ENCODE data around the gene ZNF865. TPM values are rescaled to one million over a fixed set of nuclear protein-coding genes. Genes with fewer than 3 reads are reported as not detected.
A peak's percentile ranks its signal among the peaks of the same experiment; 100 is the strongest.

Gene ZNF865
- total and polyA plus RNA-seq, 9 donors = 0.42 to 20.9 (median 16.5) TPM

DNA sequence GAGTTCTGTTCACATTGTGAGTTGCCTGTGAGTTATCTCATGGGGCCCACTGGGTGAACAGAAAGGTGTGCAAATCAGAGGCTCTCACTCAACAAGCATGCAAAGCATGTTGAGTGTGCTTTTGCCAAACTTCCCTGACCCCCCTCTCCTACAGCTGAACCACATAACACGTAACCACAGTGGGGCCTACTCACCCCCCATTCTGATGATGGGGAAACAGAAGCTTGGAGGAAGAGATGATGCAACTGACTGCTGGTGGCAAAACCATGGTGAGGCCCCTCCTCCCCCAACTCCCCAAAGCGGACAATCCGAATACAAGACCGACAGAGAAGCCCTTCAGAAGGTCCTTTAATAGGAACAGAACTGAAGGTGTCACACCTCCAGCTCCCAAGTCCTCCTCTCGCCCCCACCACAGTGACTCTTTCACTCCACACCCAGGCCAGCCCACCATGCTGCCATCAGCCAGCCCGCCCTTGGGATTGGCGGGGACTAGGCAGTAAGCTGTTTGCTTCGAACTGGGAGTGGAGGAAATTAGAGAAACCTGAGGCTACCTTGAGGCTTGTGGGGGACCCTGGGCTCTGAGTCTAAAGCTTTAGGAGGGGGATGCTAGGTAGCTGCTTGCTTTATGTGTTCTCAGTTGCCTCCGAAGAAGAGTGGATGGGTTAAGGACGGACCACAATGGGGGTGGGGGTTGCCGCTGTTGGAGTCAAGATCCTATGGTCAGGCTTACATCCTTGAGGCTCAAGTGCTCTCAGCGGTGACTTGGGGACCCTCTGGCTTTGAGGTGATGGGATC is 15.2 kb downstream of the ZNF865 start:
- TF ChIP-seq POLR2A (IDR thresholded peaks at IDR 0.05) = no peak
- no peak overlapping the region for H3K27ac ChIP-seq
- WGBS, 3 donors = 88 to 93% (median 89%) methylated on average over 12 of the region's 12 CpGs
- no peak overlapping the region for H3K4me3 ChIP-seq
- no peaks in the 10 kb centered on the region for H3K36me3 ChIP-seq
- H3K27me3 ChIP-seq = no peaks in the 10 kb centered on the region
- intact Hi-C loops (cut with DNase I) = loop anchor here in 1 of 4 donors (5.0 kb wide), 1 partner anchor 103 kb away; no protein-coding TSS in a partner anchor
- H3K9me3 ChIP-seq = no peaks in the 10 kb centered on the region
- H3K4me1 ChIP-seq (ENCODE audit: insufficient read depth) = peaks cover 4% of the 10 kb centered on the region
- no peak for DNase-seq

DNA sequence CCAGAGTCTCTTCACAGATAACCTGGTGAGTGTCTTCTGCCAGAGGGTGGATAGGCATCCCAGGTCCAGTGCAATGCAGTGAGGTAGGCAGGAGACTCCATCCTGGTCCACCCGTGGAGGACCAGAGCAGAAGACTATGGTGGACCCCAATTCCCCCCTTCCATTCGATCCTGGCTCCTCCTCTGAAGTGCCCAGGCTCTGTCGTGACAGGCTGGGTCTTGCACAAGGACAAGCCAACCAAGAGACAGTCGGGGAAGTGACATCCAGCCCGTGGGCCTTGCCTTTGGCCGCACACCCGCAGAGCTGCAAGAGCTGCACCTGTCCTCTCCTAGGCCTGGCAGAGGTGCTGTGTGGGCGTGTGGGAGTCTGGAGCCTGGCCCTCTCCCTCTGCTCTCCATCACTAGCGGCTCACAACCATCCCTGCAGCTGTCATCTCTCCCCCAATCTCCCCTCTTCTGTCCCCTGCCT is 15.8 kb downstream of the ZNF865 start:
- Histone ChIP-seq H3K27ac (no peak overlapping the region), H3K4me3 (no peak overlapping the region), H3K27me3 (no peaks in the 10 kb centered on the region), H3K4me1 (ENCODE audit: insufficient read depth) (peaks cover 4% of the 10 kb centered on the region), H3K9me3 (no peaks in the 10 kb centered on the region), H3K36me3 (no peaks in the 10 kb centered on the region)
- intact Hi-C loops (cut with DNase I) = loop anchor here in 1 of 4 donors (5.0 kb wide), 1 partner anchor 104 kb away; no protein-coding TSS in a partner anchor
- no peak for DNase-seq
- WGBS, 3 donors = 53 to 72% (median 59%) methylated on average over 8 to 9 of the region's 9 CpGs
- no peak for TF ChIP-seq POLR2A (IDR thresholded peaks at IDR 0.05)
- no peak for TF ChIP-seq EP300 (IDR thresholded peaks at IDR 0.05)
- TF ChIP-seq, protein P1, sequence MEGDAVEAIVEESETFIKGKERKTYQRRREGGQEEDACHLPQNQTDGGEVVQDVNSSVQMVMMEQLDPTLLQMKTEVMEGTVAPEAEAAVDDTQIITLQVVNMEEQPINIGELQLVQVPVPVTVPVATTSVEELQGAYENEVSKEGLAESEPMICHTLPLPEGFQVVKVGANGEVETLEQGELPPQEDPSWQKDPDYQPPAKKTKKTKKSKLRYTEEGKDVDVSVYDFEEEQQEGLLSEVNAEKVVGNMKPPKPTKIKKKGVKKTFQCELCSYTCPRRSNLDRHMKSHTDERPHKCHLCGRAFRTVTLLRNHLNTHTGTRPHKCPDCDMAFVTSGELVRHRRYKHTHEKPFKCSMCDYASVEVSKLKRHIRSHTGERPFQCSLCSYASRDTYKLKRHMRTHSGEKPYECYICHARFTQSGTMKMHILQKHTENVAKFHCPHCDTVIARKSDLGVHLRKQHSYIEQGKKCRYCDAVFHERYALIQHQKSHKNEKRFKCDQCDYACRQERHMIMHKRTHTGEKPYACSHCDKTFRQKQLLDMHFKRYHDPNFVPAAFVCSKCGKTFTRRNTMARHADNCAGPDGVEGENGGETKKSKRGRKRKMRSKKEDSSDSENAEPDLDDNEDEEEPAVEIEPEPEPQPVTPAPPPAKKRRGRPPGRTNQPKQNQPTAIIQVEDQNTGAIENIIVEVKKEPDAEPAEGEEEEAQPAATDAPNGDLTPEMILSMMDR (IDR thresholded peaks at IDR 0.05) = no peak

DNA sequence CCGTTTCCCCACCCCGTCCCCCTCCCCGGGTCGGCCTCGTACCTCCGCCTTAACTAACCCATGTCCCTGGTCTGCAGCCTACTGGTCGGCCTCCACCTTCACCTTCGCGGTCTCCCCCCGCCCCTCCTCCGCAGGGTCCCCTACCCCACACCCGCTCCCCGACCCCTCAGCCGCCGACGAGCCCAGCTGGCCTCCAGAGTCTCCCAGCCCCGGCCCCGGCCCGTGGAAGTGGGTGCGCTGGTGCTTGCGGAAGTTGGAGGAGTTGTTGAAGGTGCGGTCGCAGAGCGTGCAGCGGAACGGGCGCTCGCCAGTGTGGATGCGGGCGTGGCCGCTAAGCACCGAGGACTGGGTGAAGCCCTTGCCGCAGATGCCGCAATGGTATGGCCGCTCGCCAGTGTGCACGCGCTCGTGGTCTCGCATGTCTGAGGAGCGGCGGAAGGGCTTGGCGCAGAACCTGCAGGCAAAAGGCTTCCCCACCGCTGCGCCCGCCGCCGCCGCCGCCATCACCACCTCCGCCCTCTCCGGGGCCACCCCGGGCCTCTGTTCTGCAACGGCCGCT is 16.3 kb downstream of the ZNF865 start:
- 88 to 92% (median 90%) methylated on average over 55 of the region's 55 CpGs for WGBS, 3 donors
- H3K4me3 ChIP-seq = no peak overlapping the region
- no peaks in the 10 kb centered on the region for H3K9me3 ChIP-seq
- no peak for TF ChIP-seq EP300 (IDR thresholded peaks at IDR 0.05)
- TF ChIP-seq POLR2A (IDR thresholded peaks at IDR 0.05) = no peak
- TF ChIP-seq, protein P1 (IDR thresholded peaks at IDR 0.05) = no peak
- H3K4me1 ChIP-seq (ENCODE audit: insufficient read depth) = peaks cover 4% of the 10 kb centered on the region
- DNase-seq = peak in 4 of 5 donors; percentile 52 to 66 (median 61)
- H3K27ac ChIP-seq = no peak overlapping the region
- no peaks in the 10 kb centered on the region for H3K27me3 ChIP-seq
- intact Hi-C loops (cut with DNase I) = loop anchor here in 1 of 4 donors (5.0 kb wide), 1 partner anchor 104 kb away; no protein-coding TSS in a partner anchor
- H3K36me3 ChIP-seq = no peaks in the 10 kb centered on the region

DNA sequence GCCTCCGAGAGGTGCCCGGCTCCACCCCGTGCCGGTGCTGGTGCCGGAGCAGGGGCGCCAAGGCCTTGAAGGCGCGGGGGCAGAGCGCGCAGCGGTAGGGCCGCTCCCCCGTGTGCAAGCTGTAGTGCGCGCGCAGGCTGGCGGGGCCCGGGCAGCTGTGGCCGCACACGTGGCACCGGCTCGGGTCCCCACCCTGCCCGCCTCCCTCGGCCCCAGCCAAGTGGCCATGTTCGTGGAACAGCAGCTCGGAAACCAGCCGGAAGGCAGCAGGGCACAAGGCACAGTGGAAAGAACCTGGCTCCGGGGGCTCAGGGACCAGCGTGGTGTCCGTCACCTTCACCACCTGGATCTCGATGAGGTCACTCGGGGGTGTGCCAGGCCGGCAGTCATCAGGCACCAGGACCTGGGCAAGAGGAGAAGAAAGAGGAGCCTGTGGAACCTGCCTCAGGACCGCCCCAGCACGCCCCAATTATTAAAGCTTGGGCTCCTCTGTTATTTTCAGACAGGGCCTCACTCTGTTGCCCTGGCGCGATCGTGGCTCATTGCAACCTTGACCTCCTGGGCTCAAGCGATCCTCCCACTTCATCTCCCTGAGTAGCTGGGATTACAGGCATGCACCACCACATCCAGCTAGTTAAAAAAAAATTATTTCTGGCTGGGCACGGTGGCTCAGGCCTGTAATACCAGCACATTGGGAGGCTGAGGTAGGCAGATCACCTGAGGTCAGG is 17.0 kb downstream of the ZNF865 start:
- DNase-seq = peak in 4 of 5 donors; percentile 63 to 78 (median 70)
- no peaks in the 10 kb centered on the region for H3K9me3 ChIP-seq
- intact Hi-C loops (cut with DNase I) = loop anchor here in 1 of 4 donors (5.0 kb wide), 1 partner anchor 105 kb away; no protein-coding TSS in a partner anchor
- peaks cover 4% of the 10 kb centered on the region for H3K4me1 ChIP-seq (ENCODE audit: insufficient read depth)
- no peak overlapping the region for H3K4me3 ChIP-seq
- TF ChIP-seq, protein P1 (IDR thresholded peaks at IDR 0.05) = no peak
- TF ChIP-seq EP300 (IDR thresholded peaks at IDR 0.05) (no peak), POLR2A (IDR thresholded peaks at IDR 0.05) (no peak)
- H3K27ac ChIP-seq = peak overlapping the region in 1 of 2 donors; percentile 46
- no peaks in the 10 kb centered on the region for H3K36me3 ChIP-seq
- H3K27me3 ChIP-seq = no peaks in the 10 kb centered on the region
- 69 to 78% (median 74%) methylated on average over 40 of the region's 40 CpGs for WGBS, 3 donors

Measured in ovary (tissue), 9 donors.